ENCODE measurements around the gene GALNT18.

GALNT18 gene

GRCh38 chr11:11415901-11416300 is 205.9 kb downstream of the GALNT18 start:
- DNase-seq (ENCODE audit: low read depth in 2 of 3, low spot score in 2 of 3): no peak

GRCh38 chr11:11414996-11415395 is 206.8 kb downstream of the GALNT18 start:
- no peak for DNase-seq (ENCODE audit: low read depth in 2 of 3, low spot score in 2 of 3)

GRCh38 chr11:11413776-11414175 is 208.0 kb downstream of the GALNT18 start:
- no peak for DNase-seq (ENCODE audit: low read depth in 2 of 3, low spot score in 2 of 3)

GRCh38 chr11:11411401-11411985 is 210.3 kb downstream of the GALNT18 start:
- no peak for DNase-seq (ENCODE audit: low read depth in 2 of 3, low spot score in 2 of 3)

GRCh38 chr11:11409901-11410300 is 211.9 kb downstream of the GALNT18 start:
- DNase-seq (ENCODE audit: low read depth in 2 of 3, low spot score in 2 of 3): no peak

- no peak for DNase-seq (ENCODE audit: low read depth in 2 of 3, low spot score in 2 of 3)
Measured at GRCh38 chr11:11409224-11409623, 212.6 kb downstream of the GALNT18 start.

- DNase-seq (ENCODE audit: low read depth in 2 of 3, low spot score in 2 of 3): no peak
Measured at GRCh38 chr11:11408436-11409221, 213.2 kb downstream of the GALNT18 start.

- no peak for DNase-seq (ENCODE audit: low read depth in 2 of 3, low spot score in 2 of 3)
Measured at GRCh38 chr11:11407763-11408084, 214.1 kb downstream of the GALNT18 start.

GRCh38 chr11:11407065-11407762 is 214.6 kb downstream of the GALNT18 start:
- DNase-seq (ENCODE audit: low read depth in 2 of 3, low spot score in 2 of 3): no peak

GRCh38 chr11:11406652-11407051 is 215.2 kb downstream of the GALNT18 start:
- no peak for DNase-seq (ENCODE audit: low read depth in 2 of 3, low spot score in 2 of 3)

GRCh38 chr11:11403763-11404725 is 217.8 kb downstream of the GALNT18 start:
- DNase-seq (ENCODE audit: low read depth in 2 of 3, low spot score in 2 of 3): no peak

- DNase-seq (ENCODE audit: low read depth in 2 of 3, low spot score in 2 of 3): no peak
Measured at GRCh38 chr11:11401960-11402535, 219.8 kb downstream of the GALNT18 start.

- DNase-seq (ENCODE audit: low read depth in 2 of 3, low spot score in 2 of 3): no peak
Measured at GRCh38 chr11:11400635-11401232, 221.1 kb downstream of the GALNT18 start.

GRCh38 chr11:11400121-11400520 is 221.7 kb downstream of the GALNT18 start:
- DNase-seq (ENCODE audit: low read depth in 2 of 3, low spot score in 2 of 3): no peak

- DNase-seq (ENCODE audit: low read depth in 2 of 3, low spot score in 2 of 3): no peak
Measured at GRCh38 chr11:11397781-11398180, 224.0 kb downstream of the GALNT18 start.

- DNase-seq (ENCODE audit: low read depth in 2 of 3, low spot score in 2 of 3): no peak
Measured at GRCh38 chr11:11397036-11397415, 224.8 kb downstream of the GALNT18 start.

- no peak for DNase-seq (ENCODE audit: low read depth in 2 of 3, low spot score in 2 of 3)
Measured at GRCh38 chr11:11396301-11397035, 225.3 kb downstream of the GALNT18 start.

GRCh38 chr11:11395126-11395525 is 226.7 kb downstream of the GALNT18 start:
- no peak for DNase-seq (ENCODE audit: low read depth in 2 of 3, low spot score in 2 of 3)

- no peak for DNase-seq (ENCODE audit: low read depth in 2 of 3, low spot score in 2 of 3)
Measured at GRCh38 chr11:11394241-11394640, 227.6 kb downstream of the GALNT18 start.
